IPS-11a (cell line): ENCODE results near the gene TTLL11.
"Not testable (repeated sequence)": the region's sequence is repeated elsewhere in the genome, so short reads cannot be mapped to it uniquely, and the experiment has no call there.

Source experiments
- H3K4me3 ChIP-seq: one replicate; pipeline ENCODE4 v1.5.1; 2013; ENCODE audit warnings: low read depth, low read length, control low read depth

Gene TTLL11

GRCh38 chr9:122125509-122126330 lies 32.6 kb upstream of the TTLL11 start:
- H3K4me3 ChIP-seq: peak overlapping the region; percentile 45

- no peak overlapping the region for H3K4me3 ChIP-seq
Measured at GRCh38 chr9:122125158-122125508, 32.0 kb upstream of the TTLL11 start.

GRCh38 chr9:122124528-122124927 lies 31.4 kb upstream of the TTLL11 start:
- no peak overlapping the region for H3K4me3 ChIP-seq

- H3K4me3 ChIP-seq: no peak overlapping the region
Measured at GRCh38 chr9:122124048-122124447, 30.9 kb upstream of the TTLL11 start.

- H3K4me3 ChIP-seq: no peak overlapping the region
Measured at GRCh38 chr9:122122903-122123632, 30.0 kb upstream of the TTLL11 start.

GRCh38 chr9:122122468-122122867 lies 29.4 kb upstream of the TTLL11 start:
- H3K4me3 ChIP-seq: no peak overlapping the region

GRCh38 chr9:122121931-122122330 lies 28.8 kb upstream of the TTLL11 start:
- H3K4me3 ChIP-seq: no peak overlapping the region

GRCh38 chr9:122121391-122121790 lies 28.3 kb upstream of the TTLL11 start:
- H3K4me3 ChIP-seq: no peak overlapping the region

- no peak overlapping the region for H3K4me3 ChIP-seq
Measured at GRCh38 chr9:122120316-122121071, 27.4 kb upstream of the TTLL11 start.

- no peak overlapping the region for H3K4me3 ChIP-seq
Measured at GRCh38 chr9:122119721-122120120, 26.6 kb upstream of the TTLL11 start.

GRCh38 chr9:122119166-122119521 lies 26.0 kb upstream of the TTLL11 start:
- no peak overlapping the region for H3K4me3 ChIP-seq

- no peak overlapping the region for H3K4me3 ChIP-seq
Measured at GRCh38 chr9:122118343-122119165, 25.4 kb upstream of the TTLL11 start.

- not testable (repeated sequence) for H3K4me3 ChIP-seq
Measured at GRCh38 chr9:122117241-122117640, 24.1 kb upstream of the TTLL11 start.

GRCh38 chr9:122116448-122117173 lies 23.5 kb upstream of the TTLL11 start:
- H3K4me3 ChIP-seq: no peak overlapping the region

GRCh38 chr9:122116040-122116439 lies 22.9 kb upstream of the TTLL11 start:
- H3K4me3 ChIP-seq: no peak overlapping the region

GRCh38 chr9:122115176-122116035 lies 22.3 kb upstream of the TTLL11 start:
- H3K4me3 ChIP-seq: no peak overlapping the region

GRCh38 chr9:122113574-122113973 lies 20.5 kb upstream of the TTLL11 start:
- H3K4me3 ChIP-seq: no peak overlapping the region

- no peak overlapping the region for H3K4me3 ChIP-seq
Measured at GRCh38 chr9:122112238-122112637, 19.1 kb upstream of the TTLL11 start.

GRCh38 chr9:122111413-122112085 lies 18.4 kb upstream of the TTLL11 start:
- H3K4me3 ChIP-seq: no peak overlapping the region
